ENCODE data around the gene HYDIN. TPM values are rescaled to one million over a fixed set of nuclear protein-coding genes. Genes with fewer than 3 reads are reported as not detected.

Gene HYDIN
- total RNA-seq, result 4.0 and 7.3 TPM in 2 replicates

DNA sequence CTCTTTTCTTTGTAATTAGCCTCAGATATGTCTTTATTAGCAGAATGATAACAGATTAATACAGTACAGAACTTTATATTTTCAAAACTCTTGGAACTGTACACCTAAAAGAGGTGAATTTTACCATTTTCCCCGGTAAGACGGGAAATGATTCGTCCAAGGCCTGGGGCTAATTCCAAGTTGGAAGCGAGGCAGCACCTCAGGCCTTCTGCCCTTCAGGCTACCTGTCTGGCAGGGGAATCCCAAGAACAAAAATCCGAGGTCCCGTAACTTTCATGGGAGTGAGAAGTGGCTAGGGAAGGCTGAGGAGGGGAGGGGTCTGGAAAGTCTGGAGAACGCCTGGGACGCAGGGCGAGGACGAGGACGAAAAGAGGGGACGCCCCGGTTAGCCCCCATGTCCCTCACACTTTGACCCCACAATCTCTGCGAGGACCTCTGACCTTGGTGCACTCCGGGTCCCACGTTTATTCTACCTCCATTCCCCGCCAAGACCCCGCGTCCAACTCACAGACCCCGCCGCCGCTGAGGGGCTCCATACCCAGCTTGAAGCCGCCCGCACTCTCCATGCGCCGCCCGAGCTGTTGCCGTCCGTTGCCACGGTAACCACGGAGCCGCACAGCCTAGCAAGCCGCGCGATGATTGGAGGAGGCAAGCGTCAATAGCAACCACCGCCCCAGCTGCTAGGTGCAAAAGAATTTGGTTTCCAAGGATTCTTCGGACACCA lies at the start of gene HYDIN:
TSS of gene HYDIN (minus strand) at position 601 of the 724 bp plus-strand sequence. CDS start 43,827 bp downstream, outside the sequence.
- H3K4me3 ChIP-seq (ENCODE audit: low read depth, low read length), result peak within 1 kb of the TSS; percentile 65
- peak; percentile 60 for DNase-seq (ENCODE audit: low read depth)
- TF ChIP-seq, protein P1, sequence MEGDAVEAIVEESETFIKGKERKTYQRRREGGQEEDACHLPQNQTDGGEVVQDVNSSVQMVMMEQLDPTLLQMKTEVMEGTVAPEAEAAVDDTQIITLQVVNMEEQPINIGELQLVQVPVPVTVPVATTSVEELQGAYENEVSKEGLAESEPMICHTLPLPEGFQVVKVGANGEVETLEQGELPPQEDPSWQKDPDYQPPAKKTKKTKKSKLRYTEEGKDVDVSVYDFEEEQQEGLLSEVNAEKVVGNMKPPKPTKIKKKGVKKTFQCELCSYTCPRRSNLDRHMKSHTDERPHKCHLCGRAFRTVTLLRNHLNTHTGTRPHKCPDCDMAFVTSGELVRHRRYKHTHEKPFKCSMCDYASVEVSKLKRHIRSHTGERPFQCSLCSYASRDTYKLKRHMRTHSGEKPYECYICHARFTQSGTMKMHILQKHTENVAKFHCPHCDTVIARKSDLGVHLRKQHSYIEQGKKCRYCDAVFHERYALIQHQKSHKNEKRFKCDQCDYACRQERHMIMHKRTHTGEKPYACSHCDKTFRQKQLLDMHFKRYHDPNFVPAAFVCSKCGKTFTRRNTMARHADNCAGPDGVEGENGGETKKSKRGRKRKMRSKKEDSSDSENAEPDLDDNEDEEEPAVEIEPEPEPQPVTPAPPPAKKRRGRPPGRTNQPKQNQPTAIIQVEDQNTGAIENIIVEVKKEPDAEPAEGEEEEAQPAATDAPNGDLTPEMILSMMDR (IDR thresholded peaks at IDR 0.05; ENCODE audit: insufficient read depth, low read length, poor library complexity, severe bottlenecking), result no peak
- H3K27me3 ChIP-seq (ENCODE audit: control insufficient read depth, insufficient read depth, low read length), result no peaks in the 10 kb centered on the region
- no peaks in the 10 kb centered on the region for H3K36me3 ChIP-seq (ENCODE audit: control insufficient read depth, insufficient read depth, low read length)

DNA sequence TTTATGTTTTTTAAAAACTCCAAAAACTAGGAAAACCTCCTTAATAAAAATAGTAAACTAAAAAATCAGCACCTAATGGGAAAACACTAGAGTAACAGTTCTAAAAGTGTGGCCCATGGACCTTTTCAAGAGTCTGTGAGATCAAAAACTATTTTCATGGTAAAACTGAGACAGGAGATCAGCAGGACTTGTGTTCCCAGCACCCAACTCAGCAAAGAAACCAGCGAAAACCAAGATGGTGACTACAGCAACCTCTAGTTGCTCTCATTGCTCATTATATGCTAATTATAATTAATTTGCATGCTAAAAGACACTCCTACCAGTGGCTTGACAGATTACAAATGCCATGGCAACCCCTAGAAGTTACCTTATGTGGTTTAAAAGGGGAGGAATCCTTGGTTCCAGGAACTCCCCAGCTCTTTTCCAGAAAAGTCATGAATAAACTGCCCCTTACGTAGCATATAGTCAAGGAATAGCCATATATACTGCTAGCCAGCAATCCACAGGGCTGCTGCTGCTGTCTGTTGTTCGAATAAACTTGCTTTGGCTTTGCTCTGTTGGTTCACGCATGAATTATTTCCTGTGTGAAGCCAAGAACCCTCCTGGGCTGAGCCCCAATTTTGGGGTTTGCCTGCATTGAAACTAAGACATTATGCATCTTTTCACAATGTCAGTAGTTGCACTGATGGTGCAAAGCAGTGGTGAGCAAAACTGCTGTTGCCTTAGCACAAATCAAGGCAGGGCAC lies 46.2 kb upstream of the HYDIN start:
- no peak for DNase-seq (ENCODE audit: low read depth)
- TF ChIP-seq, protein P1 (IDR thresholded peaks at IDR 0.05; ENCODE audit: insufficient read depth, low read length, poor library complexity, severe bottlenecking), result no peak
- Histone ChIP-seq H3K36me3 (ENCODE audit: control insufficient read depth, insufficient read depth, low read length) (no peaks in the 10 kb centered on the region), H3K27me3 (ENCODE audit: control insufficient read depth, insufficient read depth, low read length) (no peaks in the 10 kb centered on the region), H3K4me3 (ENCODE audit: low read depth, low read length) (no peak overlapping the region)

DNA sequence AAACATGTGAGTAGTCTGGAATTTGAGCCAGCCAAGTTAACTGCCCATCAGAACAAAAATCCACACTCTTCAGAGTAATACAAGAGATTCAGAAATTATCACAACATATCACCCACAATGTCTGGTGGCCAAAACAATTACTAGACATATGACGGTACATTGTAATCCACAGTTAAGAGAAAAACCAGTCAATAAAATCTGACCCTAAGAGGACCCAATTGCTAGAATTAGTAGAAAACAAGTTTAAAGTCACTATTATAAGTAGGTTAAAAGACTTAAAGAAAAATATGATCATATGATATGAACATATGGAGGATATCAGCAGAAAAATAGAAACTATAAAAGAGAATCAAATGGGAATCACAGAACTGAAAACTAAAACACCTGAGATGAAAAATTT lies 42.9 kb upstream of the HYDIN start:
- no peak overlapping the region for H3K4me3 ChIP-seq (ENCODE audit: low read depth, low read length)
- DNase-seq (ENCODE audit: low read depth), result no peak
- no peaks in the 10 kb centered on the region for H3K27me3 ChIP-seq (ENCODE audit: control insufficient read depth, insufficient read depth, low read length)
- no peaks in the 10 kb centered on the region for H3K36me3 ChIP-seq (ENCODE audit: control insufficient read depth, insufficient read depth, low read length)
- TF ChIP-seq, protein P1 (IDR thresholded peaks at IDR 0.05; ENCODE audit: insufficient read depth, low read length, poor library complexity, severe bottlenecking), result no peak

- no peak for DNase-seq (ENCODE audit: low read depth)
- TF ChIP-seq, protein P1 (IDR thresholded peaks at IDR 0.05; ENCODE audit: insufficient read depth, low read length, poor library complexity, severe bottlenecking), result no peak
- H3K27me3 ChIP-seq (ENCODE audit: control insufficient read depth, insufficient read depth, low read length), result no peaks in the 10 kb centered on the region
Observed at GRCh38 chr16:71264299-71264698, 33.8 kb upstream of the HYDIN start.

GRCh38 chr16:71263582-71263981 lies 33.1 kb upstream of the HYDIN start:
- DNase-seq (ENCODE audit: low read depth), result no peak
- Histone ChIP-seq H3K36me3 (ENCODE audit: control insufficient read depth, insufficient read depth, low read length) (no peaks in the 10 kb centered on the region), H3K4me3 (ENCODE audit: low read depth, low read length) (no peak overlapping the region), H3K27me3 (ENCODE audit: control insufficient read depth, insufficient read depth, low read length) (no peaks in the 10 kb centered on the region)
- TF ChIP-seq, protein P1 (IDR thresholded peaks at IDR 0.05; ENCODE audit: insufficient read depth, low read length, poor library complexity, severe bottlenecking), result no peak

More at GRCh38 chr16:71264299-71264698, 33.8 kb upstream of the HYDIN start:
- no peaks in the 10 kb centered on the region for H3K36me3 ChIP-seq (ENCODE audit: control insufficient read depth, insufficient read depth, low read length)
- no peak overlapping the region for H3K4me3 ChIP-seq (ENCODE audit: low read depth, low read length)
